ENCODE data around the gene SLC44A1.
A peak's percentile ranks its signal among the peaks of the same experiment; 100 is the strongest.
"Not testable (repeated sequence)": the region's sequence is repeated elsewhere in the genome, so short reads cannot be mapped to it uniquely, and the experiment has no call there.

SLC44A1 gene

DNA sequence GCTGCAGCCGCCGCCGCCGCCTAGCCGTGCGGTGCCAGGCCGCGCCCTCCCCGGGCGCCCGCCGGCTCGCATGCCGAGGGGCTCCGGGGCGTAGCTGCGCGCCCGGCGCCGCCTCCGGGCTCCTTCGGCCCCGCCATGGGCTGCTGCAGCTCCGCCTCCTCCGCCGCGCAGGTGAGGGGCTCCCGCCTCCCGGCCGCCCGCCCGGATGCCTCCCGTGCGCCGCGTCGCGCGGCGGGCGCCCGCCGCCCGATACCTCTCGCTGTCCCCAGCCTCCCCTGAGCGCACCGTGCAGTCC, 230 bp downstream of the SLC44A1 start:
- H3K9me3 ChIP-seq (ENCODE audit: low read length): no peaks in the 10 kb centered on the region
- H3K4me3 ChIP-seq (ENCODE audit: low read depth in 1 of 2, low read length in 2 of 2): peak overlapping the region; percentile 83 to 90
- H3K36me3 ChIP-seq (ENCODE audit: insufficient read depth, low read length): no peaks in the 10 kb centered on the region
- H3K4me1 ChIP-seq (ENCODE audit: insufficient read depth, low read length): peaks cover 28% of the 10 kb centered on the region
- peak overlapping the region; percentile 90 for H3K27ac ChIP-seq (ENCODE audit: low read depth, low read length)
- H3K27me3 ChIP-seq (ENCODE audit: control insufficient read depth in 1 of 2, insufficient read depth in 2 of 2, low read length in 2 of 2): no peaks in the 10 kb centered on the region
- H3K9ac ChIP-seq (ENCODE audit: low read length): no peak overlapping the region

DNA sequence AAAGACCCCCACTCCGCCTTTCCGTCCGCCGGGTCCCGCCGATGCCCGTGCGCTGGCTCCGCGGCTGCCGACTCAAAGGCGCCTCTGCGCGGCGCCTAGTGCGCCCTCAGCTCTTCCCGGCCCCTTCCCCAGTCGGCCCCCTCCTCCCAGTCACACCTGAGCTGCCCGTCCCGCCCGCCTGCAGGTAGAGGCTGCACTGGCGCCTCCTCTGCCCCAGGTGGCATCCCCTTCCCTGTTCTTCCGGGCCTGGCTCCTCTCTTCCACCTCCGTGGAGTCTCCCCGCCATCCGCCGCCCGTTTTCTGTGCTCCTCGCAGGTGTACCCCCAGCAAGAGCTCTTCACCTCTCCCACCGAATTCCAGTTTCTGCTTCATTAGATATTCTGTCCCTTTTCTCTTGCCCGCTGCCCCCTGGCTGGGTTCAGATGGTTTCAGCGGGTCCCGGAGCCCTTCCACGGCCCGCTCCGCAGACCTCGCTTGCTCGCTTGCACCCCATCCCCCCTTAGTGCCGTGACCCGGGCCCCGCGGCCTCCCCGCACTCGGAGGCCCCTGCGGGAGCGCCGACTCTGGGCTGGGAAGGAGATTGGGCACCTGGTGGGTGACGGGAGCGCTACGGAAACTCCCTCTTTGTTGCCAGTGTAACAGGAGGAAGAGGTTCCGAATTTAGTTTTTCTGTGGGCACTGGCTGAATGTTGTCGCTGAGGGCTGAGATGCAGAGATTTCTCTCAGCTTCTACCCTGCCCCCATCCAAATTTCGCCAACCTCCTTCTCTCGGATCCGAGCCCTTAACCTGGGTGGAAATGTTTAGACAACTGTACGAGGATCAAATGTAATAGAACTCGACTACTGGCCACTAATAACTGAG, 809 bp downstream of the SLC44A1 start:
- Histone ChIP-seq H3K9ac (ENCODE audit: low read length) (peak overlapping the region; percentile 72), H3K4me1 (ENCODE audit: insufficient read depth, low read length) (peaks cover 28% of the 10 kb centered on the region), H3K36me3 (ENCODE audit: insufficient read depth, low read length) (no peaks in the 10 kb centered on the region), H3K9me3 (ENCODE audit: low read length) (no peaks in the 10 kb centered on the region), H3K27ac (ENCODE audit: low read depth, low read length) (peak overlapping the region; percentile 90), H3K4me3 (ENCODE audit: low read depth in 1 of 2, low read length in 2 of 2) (peak overlapping the region; percentile 83 to 90), H3K27me3 (ENCODE audit: control insufficient read depth in 1 of 2, insufficient read depth in 2 of 2, low read length in 2 of 2) (no peaks in the 10 kb centered on the region)

DNA sequence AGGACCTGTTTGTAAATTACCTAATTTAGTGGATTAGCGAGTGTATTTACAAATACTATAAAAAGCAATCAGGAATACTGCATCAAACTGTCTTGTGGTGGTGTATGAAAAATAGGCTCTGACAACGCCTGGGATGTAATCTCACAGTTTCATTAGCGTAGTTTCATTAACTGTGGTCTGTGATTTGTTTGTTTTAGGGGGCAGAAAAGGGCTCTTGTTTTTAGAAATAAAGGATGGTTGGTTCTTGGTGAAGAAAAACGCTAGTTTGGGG, 1.4 kb downstream of the SLC44A1 start:
- H3K4me1 ChIP-seq (ENCODE audit: insufficient read depth, low read length): peaks cover 28% of the 10 kb centered on the region
- H3K9me3 ChIP-seq (ENCODE audit: low read length): no peaks in the 10 kb centered on the region
- no peaks in the 10 kb centered on the region for H3K36me3 ChIP-seq (ENCODE audit: insufficient read depth, low read length)
- no peaks in the 10 kb centered on the region for H3K27me3 ChIP-seq (ENCODE audit: control insufficient read depth in 1 of 2, insufficient read depth in 2 of 2, low read length in 2 of 2)
- H3K9ac ChIP-seq (ENCODE audit: low read length): peak overlapping the region; percentile 72
- H3K4me3 ChIP-seq (ENCODE audit: low read depth in 1 of 2, low read length in 2 of 2): peak overlapping the region; percentile 83 to 90
- H3K27ac ChIP-seq (ENCODE audit: low read depth, low read length): peak overlapping the region; percentile 90

DNA sequence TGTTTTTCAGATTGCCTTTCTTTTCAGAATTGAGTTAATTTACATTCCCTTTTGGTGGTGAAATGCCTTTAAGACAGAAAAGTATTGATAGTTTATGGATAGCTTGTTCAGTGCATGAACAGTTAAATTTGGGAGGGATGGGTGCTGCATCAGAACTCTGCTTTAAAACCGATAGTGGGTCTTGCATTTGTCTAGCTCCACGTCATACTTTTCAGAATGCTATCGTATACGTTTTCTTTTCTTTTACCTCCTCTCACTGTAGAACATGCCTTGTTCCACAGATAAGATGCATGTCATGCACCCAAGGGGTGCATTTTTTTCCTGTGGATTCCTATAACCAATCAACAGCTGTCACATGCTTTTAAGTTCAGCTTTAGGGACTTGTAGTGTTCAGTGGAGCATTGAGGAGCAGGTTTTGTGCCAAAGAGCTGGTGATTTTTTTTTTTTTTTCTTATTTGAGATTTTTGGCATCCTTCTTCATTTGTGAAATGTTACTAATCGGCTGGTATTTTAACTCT, 2.3 kb downstream of the SLC44A1 start:
- H3K4me3 ChIP-seq (ENCODE audit: low read depth in 1 of 2, low read length in 2 of 2): no peak overlapping the region
- H3K9ac ChIP-seq (ENCODE audit: low read length): peak overlapping the region; percentile 72
- no peaks in the 10 kb centered on the region for H3K36me3 ChIP-seq (ENCODE audit: insufficient read depth, low read length)
- H3K27ac ChIP-seq (ENCODE audit: low read depth, low read length): no peak overlapping the region
- peaks cover 28% of the 10 kb centered on the region for H3K4me1 ChIP-seq (ENCODE audit: insufficient read depth, low read length)
- no peaks in the 10 kb centered on the region for H3K27me3 ChIP-seq (ENCODE audit: control insufficient read depth in 1 of 2, insufficient read depth in 2 of 2, low read length in 2 of 2)
- no peaks in the 10 kb centered on the region for H3K9me3 ChIP-seq (ENCODE audit: low read length)

DNA sequence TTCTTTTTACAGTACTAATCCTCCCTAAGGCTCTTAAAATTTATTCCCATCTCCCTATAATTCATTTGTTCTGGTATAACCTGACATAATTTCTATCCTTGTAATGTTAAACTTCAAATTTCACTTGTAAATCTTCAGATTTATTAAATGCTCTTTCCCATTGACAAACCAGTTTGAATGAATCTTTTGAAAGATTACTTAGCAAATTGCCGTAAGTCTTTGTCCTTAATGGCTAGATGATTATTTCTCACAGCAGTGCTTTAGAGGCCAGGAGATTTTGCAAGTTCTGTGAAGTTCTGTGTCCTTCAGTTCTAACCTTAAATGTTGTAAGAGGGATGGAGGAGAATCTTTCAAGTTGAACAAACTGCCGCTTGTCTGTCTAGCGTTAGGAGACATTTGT, 4.2 kb downstream of the SLC44A1 start:
- H3K9me3 ChIP-seq (ENCODE audit: low read length): no peaks in the 10 kb centered on the region
- no peak overlapping the region for H3K27ac ChIP-seq (ENCODE audit: low read depth, low read length)
- no peaks in the 10 kb centered on the region for H3K36me3 ChIP-seq (ENCODE audit: insufficient read depth, low read length)
- H3K9ac ChIP-seq (ENCODE audit: low read length): no peak overlapping the region
- H3K4me3 ChIP-seq (ENCODE audit: low read depth in 1 of 2, low read length in 2 of 2): no peak overlapping the region
- no peaks in the 10 kb centered on the region for H3K27me3 ChIP-seq (ENCODE audit: control insufficient read depth in 1 of 2, insufficient read depth in 2 of 2, low read length in 2 of 2)
- peaks cover 25% of the 10 kb centered on the region for H3K4me1 ChIP-seq (ENCODE audit: insufficient read depth, low read length)

DNA sequence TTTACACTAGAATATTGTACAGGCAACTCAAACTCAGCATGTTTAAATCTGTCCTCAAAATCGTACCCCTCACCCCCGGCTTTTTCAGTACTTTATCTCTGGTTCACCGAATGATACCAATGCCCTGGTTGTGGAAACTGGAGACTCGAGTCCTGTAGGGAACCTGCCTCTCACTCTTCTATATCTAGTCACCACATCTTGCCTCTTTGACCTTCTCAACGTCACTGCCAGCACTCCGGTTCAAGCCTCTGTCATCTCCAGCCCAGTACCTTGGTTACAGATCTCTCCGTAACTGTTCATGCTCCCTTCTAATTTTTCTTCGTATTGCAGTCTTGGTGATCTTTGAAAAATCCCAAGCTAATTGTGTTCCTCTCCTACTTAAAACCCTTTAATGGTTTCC, 6.7 kb downstream of the SLC44A1 start:
- Histone ChIP-seq H3K27me3 (ENCODE audit: control insufficient read depth in 1 of 2, insufficient read depth in 2 of 2, low read length in 2 of 2) (no peaks in the 10 kb centered on the region), H3K4me1 (ENCODE audit: insufficient read depth, low read length) (peaks cover 22% of the 10 kb centered on the region), H3K27ac (ENCODE audit: low read depth, low read length) (no peak overlapping the region), H3K4me3 (ENCODE audit: low read depth in 1 of 2, low read length in 2 of 2) (no peak overlapping the region), H3K9ac (ENCODE audit: low read length) (no peak overlapping the region), H3K9me3 (ENCODE audit: low read length) (no peaks in the 10 kb centered on the region), H3K36me3 (ENCODE audit: insufficient read depth, low read length) (no peaks in the 10 kb centered on the region)

DNA sequence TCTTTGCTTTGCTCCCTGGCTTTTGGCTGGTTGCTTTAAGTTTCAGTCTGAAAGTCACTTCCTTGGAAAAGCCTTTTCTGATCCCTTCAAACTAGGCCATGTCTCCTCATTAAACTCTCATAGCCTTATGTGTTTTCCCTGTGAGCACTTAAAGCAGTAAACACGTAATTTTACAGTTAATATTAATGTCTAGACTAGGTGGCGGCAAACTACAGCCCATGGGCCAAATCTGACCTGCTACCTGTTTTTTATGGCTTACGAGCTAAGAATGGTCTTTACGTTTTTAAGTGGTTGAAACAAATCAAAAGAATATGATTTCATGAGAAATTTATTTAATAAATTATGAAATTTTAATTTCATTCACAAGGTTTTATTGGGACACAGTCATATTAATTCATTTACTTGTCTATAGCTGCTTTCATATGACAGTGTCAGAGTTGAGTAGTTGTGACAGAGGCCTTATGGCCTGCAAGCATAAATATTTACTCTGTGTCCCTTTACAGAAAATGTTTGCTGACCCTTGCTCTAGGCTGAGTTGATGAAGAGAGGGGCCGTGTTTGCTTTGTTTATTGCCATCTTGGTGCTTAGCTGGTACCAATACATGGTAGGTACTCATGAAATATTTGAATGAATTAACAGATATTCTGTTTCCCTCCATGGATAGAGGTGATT, 7.4 kb downstream of the SLC44A1 start:
- Histone ChIP-seq H3K36me3 (ENCODE audit: insufficient read depth, low read length) (no peaks in the 10 kb centered on the region), H3K4me3 (ENCODE audit: low read depth in 1 of 2, low read length in 2 of 2) (no peak overlapping the region), H3K27me3 (ENCODE audit: control insufficient read depth in 1 of 2, insufficient read depth in 2 of 2, low read length in 2 of 2) (no peaks in the 10 kb centered on the region), H3K9ac (ENCODE audit: low read length) (no peak overlapping the region), H3K4me1 (ENCODE audit: insufficient read depth, low read length) (peaks cover 17% of the 10 kb centered on the region), H3K27ac (ENCODE audit: low read depth, low read length) (no peak overlapping the region), H3K9me3 (ENCODE audit: low read length) (no peaks in the 10 kb centered on the region)

DNA sequence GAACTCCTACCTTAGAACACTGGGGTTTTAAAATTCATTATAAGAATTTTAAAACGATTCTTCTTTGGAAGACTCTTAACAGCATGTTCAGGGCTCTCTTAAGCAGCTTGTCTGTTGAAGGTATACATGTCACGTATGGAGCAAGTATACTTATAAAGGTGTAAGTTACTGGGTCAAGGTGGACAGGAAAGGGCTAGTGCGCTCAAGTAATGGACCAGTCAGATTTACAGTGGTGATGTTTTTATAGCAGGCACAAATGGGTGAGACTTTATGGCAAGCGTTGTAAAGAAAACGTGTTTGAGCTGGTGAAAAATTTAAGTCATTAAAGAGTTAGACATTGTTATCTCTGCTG, 7.9 kb downstream of the SLC44A1 start:
- Histone ChIP-seq H3K27me3 (ENCODE audit: control insufficient read depth in 1 of 2, insufficient read depth in 2 of 2, low read length in 2 of 2) (no peaks in the 10 kb centered on the region), H3K36me3 (ENCODE audit: insufficient read depth, low read length) (no peaks in the 10 kb centered on the region), H3K4me3 (ENCODE audit: low read depth in 1 of 2, low read length in 2 of 2) (no peak overlapping the region), H3K9me3 (ENCODE audit: low read length) (no peaks in the 10 kb centered on the region), H3K9ac (ENCODE audit: low read length) (no peak overlapping the region), H3K4me1 (ENCODE audit: insufficient read depth, low read length) (peaks cover 18% of the 10 kb centered on the region), H3K27ac (ENCODE audit: low read depth, low read length) (no peak overlapping the region)

DNA sequence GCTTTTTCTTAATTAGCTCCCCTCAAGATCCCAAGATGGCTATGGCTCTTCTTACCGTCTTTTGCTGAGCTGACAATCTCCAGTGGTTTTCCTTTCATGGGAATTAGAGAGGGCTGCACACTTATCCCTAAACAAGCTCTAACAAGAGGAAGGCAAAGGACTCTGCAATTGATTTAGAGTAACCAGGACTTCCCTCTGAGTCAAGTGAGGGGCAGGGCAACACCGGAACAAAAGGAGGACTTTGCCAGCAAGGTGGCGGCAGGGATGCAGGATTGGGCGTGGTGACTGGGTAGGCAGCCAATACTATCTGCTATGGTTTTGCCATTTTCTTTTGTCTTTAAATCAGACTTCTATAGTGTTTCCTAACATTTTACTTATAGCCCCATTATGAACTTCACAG, 9.8 kb downstream of the SLC44A1 start:
- peaks cover 24% of the 10 kb centered on the region for H3K4me1 ChIP-seq (ENCODE audit: insufficient read depth, low read length)

DNA sequence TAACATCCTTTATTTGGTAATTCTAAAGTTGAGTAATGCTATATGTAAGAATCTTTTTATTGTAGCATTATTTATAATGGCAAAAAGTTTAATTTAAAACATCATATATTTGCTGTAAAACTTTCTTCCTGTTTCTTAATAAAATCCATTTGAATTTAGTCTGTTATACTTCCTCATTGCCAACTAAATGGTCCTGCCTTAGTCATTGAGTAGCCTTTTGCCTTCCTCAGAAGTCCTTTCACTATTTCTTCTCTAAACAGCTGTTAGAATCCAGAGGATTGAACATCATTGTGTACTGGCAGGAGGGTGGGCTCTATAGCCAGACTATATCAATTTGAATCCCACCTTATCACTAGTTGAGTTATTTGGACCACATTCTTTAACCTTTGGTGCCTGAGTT, 11.0 kb downstream of the SLC44A1 start:
- H3K27ac ChIP-seq (ENCODE audit: low read depth, low read length): no peak overlapping the region
- no peak overlapping the region for H3K9ac ChIP-seq (ENCODE audit: low read length)
- peaks cover 35% of the 10 kb centered on the region for H3K4me1 ChIP-seq (ENCODE audit: insufficient read depth, low read length)
- H3K27me3 ChIP-seq (ENCODE audit: control insufficient read depth in 1 of 2, insufficient read depth in 2 of 2, low read length in 2 of 2): no peaks in the 10 kb centered on the region
- no peaks in the 10 kb centered on the region for H3K36me3 ChIP-seq (ENCODE audit: insufficient read depth, low read length)
- H3K4me3 ChIP-seq (ENCODE audit: low read depth in 1 of 2, low read length in 2 of 2): no peak overlapping the region
- H3K9me3 ChIP-seq (ENCODE audit: low read length): no peaks in the 10 kb centered on the region

More for the DNA sequence above, 9.8 kb downstream of the SLC44A1 start:
- H3K9ac ChIP-seq (ENCODE audit: low read length): no peak overlapping the region
- H3K9me3 ChIP-seq (ENCODE audit: low read length): no peaks in the 10 kb centered on the region
- H3K27me3 ChIP-seq (ENCODE audit: control insufficient read depth in 1 of 2, insufficient read depth in 2 of 2, low read length in 2 of 2): no peaks in the 10 kb centered on the region
- H3K36me3 ChIP-seq (ENCODE audit: insufficient read depth, low read length): no peaks in the 10 kb centered on the region
- H3K27ac ChIP-seq (ENCODE audit: low read depth, low read length): no peak overlapping the region
- no peak overlapping the region for H3K4me3 ChIP-seq (ENCODE audit: low read depth in 1 of 2, low read length in 2 of 2)

DNA sequence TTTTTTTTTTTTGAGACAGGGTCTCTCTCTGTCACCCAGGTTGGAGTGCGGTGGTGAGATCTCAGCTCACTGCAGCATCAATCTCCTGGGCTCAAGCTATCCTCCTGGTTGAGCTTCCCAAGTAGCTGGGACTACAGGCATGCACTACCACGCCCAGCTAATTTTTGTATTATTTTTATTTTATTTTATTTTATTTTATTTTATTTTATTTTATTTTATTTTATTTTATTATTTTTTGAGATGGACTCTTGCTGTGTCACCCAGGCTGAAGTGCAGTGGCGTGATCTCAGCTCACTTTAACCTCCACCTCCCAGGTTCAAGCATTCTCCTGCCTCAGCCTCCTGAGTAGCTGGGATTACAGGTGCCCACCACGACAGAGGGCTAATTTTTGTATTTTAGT, 12.1 kb downstream of the SLC44A1 start:
- not testable (repeated sequence) for H3K9me3 ChIP-seq (ENCODE audit: low read length); H3K27me3 ChIP-seq (ENCODE audit: control insufficient read depth in 1 of 2, insufficient read depth in 2 of 2, low read length in 2 of 2); H3K36me3 ChIP-seq (ENCODE audit: insufficient read depth, low read length); H3K27ac ChIP-seq (ENCODE audit: low read depth, low read length); H3K9ac ChIP-seq (ENCODE audit: low read length); H3K4me3 ChIP-seq (ENCODE audit: low read depth in 1 of 2, low read length in 2 of 2)
- peaks cover 35% of the 10 kb centered on the region for H3K4me1 ChIP-seq (ENCODE audit: insufficient read depth, low read length)

DNA sequence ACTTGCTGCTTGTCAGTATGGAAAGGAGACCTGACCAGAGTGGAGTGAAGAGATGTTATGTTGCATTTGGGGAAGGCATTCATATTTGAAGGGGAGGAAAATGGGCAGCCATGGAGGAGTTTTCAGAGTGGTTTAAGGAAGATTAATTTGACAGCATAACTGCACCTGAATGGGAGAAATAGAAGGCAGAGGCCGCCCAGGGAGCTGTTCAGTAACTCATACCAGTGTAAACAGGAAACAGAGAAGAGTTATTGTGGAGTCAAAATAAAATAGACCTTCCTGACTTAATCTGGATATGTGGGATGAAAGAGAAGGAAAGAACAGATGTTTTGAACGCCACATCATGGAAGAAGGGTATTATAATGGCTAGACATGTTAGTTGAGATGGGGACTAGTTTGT, 13.4 kb downstream of the SLC44A1 start:
- no peak overlapping the region for H3K27ac ChIP-seq (ENCODE audit: low read depth, low read length)
- H3K4me3 ChIP-seq (ENCODE audit: low read depth in 1 of 2, low read length in 2 of 2): no peak overlapping the region
- H3K4me1 ChIP-seq (ENCODE audit: insufficient read depth, low read length): peaks cover 35% of the 10 kb centered on the region
- no peaks in the 10 kb centered on the region for H3K27me3 ChIP-seq (ENCODE audit: control insufficient read depth in 1 of 2, insufficient read depth in 2 of 2, low read length in 2 of 2)
- no peaks in the 10 kb centered on the region for H3K36me3 ChIP-seq (ENCODE audit: insufficient read depth, low read length)
- no peaks in the 10 kb centered on the region for H3K9me3 ChIP-seq (ENCODE audit: low read length)
- no peak overlapping the region for H3K9ac ChIP-seq (ENCODE audit: low read length)
